HEK293 (cell line): ENCODE data around the gene KRT12.

ENCODE experiments used
- FEZF1 ChIP-seq: fragments of 450-650 bp; formaldehyde crosslinking; IDR thresholded peaks from 2 replicates; pipeline ENCODE4 v1.5.1; 2016; ENCODE audit warnings: missing biosample characterization, missing genetic modification characterization
- GLI2 ChIP-seq: fragments of 450-650 bp; formaldehyde crosslinking; IDR thresholded peaks from 2 replicates; pipeline ENCODE4; 2017; ENCODE audit warnings: missing biosample characterization, missing genetic modification characterization, low read depth, borderline replicate concordance
- GLI4 ChIP-seq: fragments of 450-650 bp; formaldehyde crosslinking; IDR thresholded peaks from 2 replicates; pipeline ENCODE4 v1.5.1; 2016; ENCODE audit warnings: missing biosample characterization, missing genetic modification characterization
- MEIS1 ChIP-seq: sonication (generic); formaldehyde crosslinking; IDR thresholded peaks from 2 replicates; pipeline ENCODE4 v1.8.1; 2022; ENCODE audit warnings: missing genetic modification reagents, mild to moderate bottlenecking, borderline replicate concordance
- MYNN ChIP-seq: fragments of 450-650 bp; formaldehyde crosslinking; IDR thresholded peaks from 2 replicates; pipeline ENCODE4 v1.5.1; 2016; ENCODE audit warnings: missing biosample characterization, missing genetic modification characterization, borderline replicate concordance
- SP2 ChIP-seq: fragments of 450-650 bp; formaldehyde crosslinking; IDR thresholded peaks from 2 replicates; pipeline ENCODE4 v1.5.1; 2016; ENCODE audit warnings: missing biosample characterization, missing genetic modification characterization
- TRIM28 ChIP-seq: IDR thresholded peaks from 2 replicates; pipeline ENCODE4 v1.6.1; 2011; ENCODE audit warnings: low read length, control low read depth, borderline replicate concordance
- ZBTB21 ChIP-seq: fragments of 450-650 bp; formaldehyde crosslinking; IDR thresholded peaks from 2 replicates; pipeline ENCODE4 v1.5.1; 2017; ENCODE audit warnings: missing biosample characterization, missing genetic modification characterization
- ZBTB48 ChIP-seq: fragments of 450-650 bp; formaldehyde crosslinking; IDR thresholded peaks from 2 replicates; pipeline ENCODE4 v1.5.1; 2016; ENCODE audit warnings: missing biosample characterization, missing genetic modification characterization
- ZBTB7A ChIP-seq: fragments of 450-650 bp; formaldehyde crosslinking; IDR thresholded peaks from 2 replicates; pipeline ENCODE4 v1.5.1; 2016; ENCODE audit warnings: low read depth, missing biosample characterization, missing genetic modification characterization
- ZEB2 ChIP-seq: fragments of 450-650 bp; formaldehyde crosslinking; IDR thresholded peaks from 2 replicates; pipeline ENCODE4 v1.5.1; 2016; ENCODE audit warnings: missing biosample characterization, missing genetic modification characterization
- ZNF114 ChIP-seq: fragments of 450-650 bp; formaldehyde crosslinking; IDR thresholded peaks from 2 replicates; pipeline ENCODE4 v1.5.0; 2017; ENCODE audit warnings: missing biosample characterization, missing genetic modification characterization
- ZNF133 ChIP-seq: fragments of 450-650 bp; formaldehyde crosslinking; IDR thresholded peaks from 2 replicates; pipeline ENCODE4 v1.5.1; 2016; ENCODE audit warnings: missing biosample characterization, missing genetic modification characterization
- ZNF146 ChIP-seq: fragments of 450-650 bp; formaldehyde crosslinking; IDR thresholded peaks from 2 replicates; pipeline ENCODE4 v1.5.1; 2016; ENCODE audit warnings: missing biosample characterization, missing genetic modification characterization
- ZNF214 ChIP-seq: fragments of 450-650 bp; formaldehyde crosslinking; IDR thresholded peaks from 2 replicates; pipeline ENCODE4 v1.5.1; 2017; ENCODE audit warnings: missing biosample characterization, mild to moderate bottlenecking, missing genetic modification characterization, borderline replicate concordance
- ZNF24 ChIP-seq: fragments of 450-650 bp; formaldehyde crosslinking; IDR thresholded peaks from 2 replicates; pipeline ENCODE4 v1.5.1; 2016; ENCODE audit warnings: missing biosample characterization, missing genetic modification characterization
- ZNF274 ChIP-seq, 2 experiments: fragments of 200-500 bp in 1 of 2; fragments of 450-650 bp in 1 of 2; sonication (Bioruptor generic) in 1 of 2; formaldehyde crosslinking in 1 of 2; IDR thresholded peaks; 2 replicates each; pipeline versions ENCODE4 v1.5.1 to v1.6.1; 2014 to 2016; ENCODE audit warnings: borderline replicate concordance in 1 of 2, inconsistent platforms in 1 of 2, low read length in 1 of 2, missing biosample characterization in 1 of 2, missing genetic modification characterization in 1 of 2
- ZNF302 ChIP-seq: fragments of 450-650 bp; formaldehyde crosslinking; IDR thresholded peaks from 2 replicates; pipeline ENCODE4 v1.5.1; 2016; ENCODE audit warnings: missing biosample characterization, missing genetic modification characterization, low read depth
- ZNF404 ChIP-seq: fragments of 450-650 bp; formaldehyde crosslinking; IDR thresholded peaks from 2 replicates; pipeline ENCODE4 v1.5.1; 2017; ENCODE audit warnings: missing biosample characterization, missing genetic modification characterization
- ZNF433 ChIP-seq: fragments of 450-650 bp; formaldehyde crosslinking; IDR thresholded peaks from 2 replicates; pipeline ENCODE4 v1.5.1; 2016; ENCODE audit warnings: missing biosample characterization, missing genetic modification characterization, low read depth
- ZNF449 ChIP-seq: fragments of 450-650 bp; formaldehyde crosslinking; IDR thresholded peaks from 2 replicates; pipeline ENCODE4 v1.5.1; 2017; ENCODE audit warnings: missing biosample characterization, mild to moderate bottlenecking, missing genetic modification characterization, moderate library complexity
- ZNF501 ChIP-seq: fragments of 450-650 bp; formaldehyde crosslinking; IDR thresholded peaks from 2 replicates; pipeline ENCODE4 v1.5.1; 2016; ENCODE audit warnings: missing biosample characterization, missing genetic modification characterization
- ZNF510 ChIP-seq: fragments of 450-650 bp; formaldehyde crosslinking; IDR thresholded peaks from 2 replicates; pipeline ENCODE4 v1.5.1; 2018; ENCODE audit warnings: mild to moderate bottlenecking, missing genetic modification characterization, missing biosample characterization; ENCODE audit not compliant: insufficient replicate concordance
- ZNF629 ChIP-seq: fragments of 450-650 bp; formaldehyde crosslinking; IDR thresholded peaks from 2 replicates; pipeline ENCODE4 v1.5.1; 2017; ENCODE audit warnings: missing biosample characterization, missing genetic modification characterization
- ZNF768 ChIP-seq: fragments of 450-650 bp; formaldehyde crosslinking; IDR thresholded peaks from 2 replicates; pipeline ENCODE4 v1.5.1; 2018; ENCODE audit warnings: missing biosample characterization, mild to moderate bottlenecking, missing genetic modification characterization
- ZNF843 ChIP-seq: fragments of 450-650 bp; formaldehyde crosslinking; IDR thresholded peaks from 2 replicates; pipeline ENCODE4 v1.5.1; 2016; ENCODE audit warnings: missing biosample characterization, missing genetic modification characterization
- ZSCAN18 ChIP-seq: fragments of 450-650 bp; formaldehyde crosslinking; IDR thresholded peaks from 2 replicates; pipeline ENCODE4 v1.5.1; 2016; ENCODE audit warnings: missing biosample characterization, missing genetic modification characterization
- ZXDB ChIP-seq: fragments of 450-650 bp; formaldehyde crosslinking; IDR thresholded peaks from 2 replicates; pipeline ENCODE4 v1.5.1; 2016; ENCODE audit warnings: missing biosample characterization, missing genetic modification characterization
- TF ChIP-seq, protein P1 (sequence below): fragments of 450-650 bp; formaldehyde crosslinking; IDR thresholded peaks from 2 replicates; pipeline ENCODE4 v1.5.1; 2017; ENCODE audit warnings: missing biosample characterization, missing genetic modification characterization
- TF ChIP-seq, protein P2 (sequence below): fragments of 450-650 bp; formaldehyde crosslinking; IDR thresholded peaks from 2 replicates; pipeline ENCODE4 v1.5.1; 2016; ENCODE audit warnings: missing biosample characterization, missing genetic modification characterization
- TF ChIP-seq, protein P3 (sequence below): fragments of 450-650 bp; IDR thresholded peaks from 2 replicates; pipeline ENCODE4 v1.5.1; 2018; ENCODE audit warnings: missing biosample characterization, missing genetic modification characterization

The KRT12 gene

DNA sequence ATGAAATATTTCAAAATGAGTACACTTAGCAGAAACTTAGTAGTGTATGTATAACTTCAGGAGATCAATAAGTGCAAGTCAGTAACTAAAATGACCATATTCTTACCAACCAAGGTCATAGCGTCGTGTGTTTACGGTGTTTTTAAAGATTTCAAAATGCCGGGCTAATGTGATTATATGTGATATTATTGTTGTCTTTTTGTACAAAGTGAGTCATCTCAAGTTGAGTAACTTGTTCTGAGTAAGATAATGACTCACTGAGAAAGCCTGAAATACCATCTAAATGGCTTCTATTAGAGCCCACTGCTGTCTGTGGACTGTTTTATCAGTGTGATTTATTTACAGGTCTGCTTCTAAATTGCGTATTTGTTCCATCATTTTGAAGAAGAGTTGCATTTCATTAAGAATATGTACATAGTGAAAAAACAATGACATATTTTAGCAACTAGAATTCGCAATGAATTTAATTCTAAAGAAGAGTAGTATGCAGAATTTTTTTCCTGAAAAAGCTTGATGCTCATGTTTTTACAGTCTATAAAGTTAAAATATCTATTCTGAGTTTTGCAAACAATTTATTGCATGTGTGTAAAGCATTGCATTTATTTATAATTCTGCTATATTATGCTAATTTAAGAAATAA is 12.7 kb downstream of the KRT12 start (continued):
- peak; percentile 60; the same call in 1 of the 2 replicates for TF ChIP-seq GLI2
- TF ChIP-seq ZBTB7A (tag by site-specific recombination): no peak
- TF ChIP-seq, protein P1, sequence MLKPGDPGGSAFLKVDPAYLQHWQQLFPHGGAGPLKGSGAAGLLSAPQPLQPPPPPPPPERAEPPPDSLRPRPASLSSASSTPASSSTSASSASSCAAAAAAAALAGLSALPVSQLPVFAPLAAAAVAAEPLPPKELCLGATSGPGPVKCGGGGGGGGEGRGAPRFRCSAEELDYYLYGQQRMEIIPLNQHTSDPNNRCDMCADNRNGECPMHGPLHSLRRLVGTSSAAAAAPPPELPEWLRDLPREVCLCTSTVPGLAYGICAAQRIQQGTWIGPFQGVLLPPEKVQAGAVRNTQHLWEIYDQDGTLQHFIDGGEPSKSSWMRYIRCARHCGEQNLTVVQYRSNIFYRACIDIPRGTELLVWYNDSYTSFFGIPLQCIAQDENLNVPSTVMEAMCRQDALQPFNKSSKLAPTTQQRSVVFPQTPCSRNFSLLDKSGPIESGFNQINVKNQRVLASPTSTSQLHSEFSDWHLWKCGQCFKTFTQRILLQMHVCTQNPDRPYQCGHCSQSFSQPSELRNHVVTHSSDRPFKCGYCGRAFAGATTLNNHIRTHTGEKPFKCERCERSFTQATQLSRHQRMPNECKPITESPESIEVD (tag by site-specific recombination): peak; percentile 88
- TF ChIP-seq ZNF302 (tag by site-specific recombination): no peak
- no peak for TF ChIP-seq ZNF146 (tag by site-specific recombination)
- TF ChIP-seq ZNF843: 0 out of 2 replicates have a peak, but pooled peaks have one; percentile 27
- TF ChIP-seq ZNF433 (tag by site-specific recombination): no peak
- no peak for TF ChIP-seq ZNF449
- no peak for TF ChIP-seq MEIS1 (CRISPR knock-in tag)
- peak; percentile 77 for TF ChIP-seq FEZF1 (tag by site-specific recombination)
- TF ChIP-seq ZSCAN18 (tag by site-specific recombination): no peak
- no peak for TF ChIP-seq ZNF510 (tag by site-specific recombination)
- no peak for TF ChIP-seq ZXDB (tag by site-specific recombination)
- peak; percentile 90 for TF ChIP-seq ZEB2 (tag by site-specific recombination)
- no peak for TF ChIP-seq ZNF133 (tag by site-specific recombination)
- no peak for TF ChIP-seq GLI4 (tag by site-specific recombination)
- TF ChIP-seq ZBTB48 (tag by site-specific recombination): no peak
- no peak for TF ChIP-seq ZNF274 (IDR thresholded peaks at IDR 0.05; ENCODE audit: low read length)
- no peak for TF ChIP-seq ZNF274 (tag by site-specific recombination; IDR thresholded peaks at IDR 0.05; ENCODE audit: borderline replicate concordance)
- TF ChIP-seq ZNF768 (tag by site-specific recombination): no peak
- TF ChIP-seq MYNN (tag by site-specific recombination): no peak
- TF ChIP-seq TRIM28: no peak
- no peak for TF ChIP-seq SP2 (tag by site-specific recombination)
- no peak for TF ChIP-seq ZNF404 (tag by site-specific recombination)
- no peak for TF ChIP-seq ZNF114 (tag by site-specific recombination)
- TF ChIP-seq ZNF501 (tag by site-specific recombination): no peak
- TF ChIP-seq, protein P2, sequence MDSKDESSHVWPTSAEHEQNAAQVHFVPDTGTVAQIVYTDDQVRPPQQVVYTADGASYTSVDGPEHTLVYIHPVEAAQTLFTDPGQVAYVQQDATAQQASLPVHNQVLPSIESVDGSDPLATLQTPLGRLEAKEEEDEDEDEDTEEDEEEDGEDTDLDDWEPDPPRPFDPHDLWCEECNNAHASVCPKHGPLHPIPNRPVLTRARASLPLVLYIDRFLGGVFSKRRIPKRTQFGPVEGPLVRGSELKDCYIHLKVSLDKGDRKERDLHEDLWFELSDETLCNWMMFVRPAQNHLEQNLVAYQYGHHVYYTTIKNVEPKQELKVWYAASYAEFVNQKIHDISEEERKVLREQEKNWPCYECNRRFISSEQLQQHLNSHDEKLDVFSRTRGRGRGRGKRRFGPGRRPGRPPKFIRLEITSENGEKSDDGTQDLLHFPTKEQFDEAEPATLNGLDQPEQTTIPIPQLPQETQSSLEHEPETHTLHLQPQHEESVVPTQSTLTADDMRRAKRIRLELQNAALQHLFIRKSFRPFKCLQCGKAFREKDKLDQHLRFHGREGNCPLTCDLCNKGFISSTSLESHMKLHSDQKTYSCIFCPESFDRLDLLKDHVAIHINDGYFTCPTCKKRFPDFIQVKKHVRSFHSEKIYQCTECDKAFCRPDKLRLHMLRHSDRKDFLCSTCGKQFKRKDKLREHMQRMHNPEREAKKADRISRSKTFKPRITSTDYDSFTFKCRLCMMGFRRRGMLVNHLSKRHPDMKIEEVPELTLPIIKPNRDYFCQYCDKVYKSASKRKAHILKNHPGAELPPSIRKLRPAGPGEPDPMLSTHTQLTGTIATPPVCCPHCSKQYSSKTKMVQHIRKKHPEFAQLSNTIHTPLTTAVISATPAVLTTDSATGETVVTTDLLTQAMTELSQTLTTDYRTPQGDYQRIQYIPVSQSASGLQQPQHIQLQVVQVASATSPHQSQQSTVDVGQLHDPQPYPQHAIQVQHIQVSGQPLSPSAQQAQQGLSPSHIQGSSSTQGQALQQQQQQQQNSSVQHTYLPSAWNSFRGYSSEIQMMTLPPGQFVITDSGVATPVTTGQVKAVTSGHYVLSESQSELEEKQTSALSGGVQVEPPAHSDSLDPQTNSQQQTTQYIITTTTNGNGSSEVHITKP (tag by site-specific recombination): no peak
- TF ChIP-seq ZNF214: no peak
- peak; percentile 62; the same call in 1 of the 2 replicates for TF ChIP-seq ZBTB21
- peak; percentile 84 for TF ChIP-seq ZNF629 (tag by site-specific recombination)
- TF ChIP-seq, protein P3, sequence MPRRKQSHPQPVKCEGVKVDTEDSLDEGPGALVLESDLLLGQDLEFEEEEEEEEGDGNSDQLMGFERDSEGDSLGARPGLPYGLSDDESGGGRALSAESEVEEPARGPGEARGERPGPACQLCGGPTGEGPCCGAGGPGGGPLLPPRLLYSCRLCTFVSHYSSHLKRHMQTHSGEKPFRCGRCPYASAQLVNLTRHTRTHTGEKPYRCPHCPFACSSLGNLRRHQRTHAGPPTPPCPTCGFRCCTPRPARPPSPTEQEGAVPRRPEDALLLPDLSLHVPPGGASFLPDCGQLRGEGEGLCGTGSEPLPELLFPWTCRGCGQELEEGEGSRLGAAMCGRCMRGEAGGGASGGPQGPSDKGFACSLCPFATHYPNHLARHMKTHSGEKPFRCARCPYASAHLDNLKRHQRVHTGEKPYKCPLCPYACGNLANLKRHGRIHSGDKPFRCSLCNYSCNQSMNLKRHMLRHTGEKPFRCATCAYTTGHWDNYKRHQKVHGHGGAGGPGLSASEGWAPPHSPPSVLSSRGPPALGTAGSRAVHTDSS (tag by site-specific recombination): no peak
- TF ChIP-seq ZNF24 (tag by site-specific recombination): peak; percentile 49; the same call in 1 of the 2 replicates
